ENCODE results near the gene TDRD7.
A peak's percentile ranks its signal among the peaks of the same experiment; 100 is the strongest.
"Not testable (repeated sequence)": the region's sequence is repeated elsewhere in the genome, so short reads cannot be mapped to it uniquely, and the experiment has no call there.

TDRD7 gene

DNA sequence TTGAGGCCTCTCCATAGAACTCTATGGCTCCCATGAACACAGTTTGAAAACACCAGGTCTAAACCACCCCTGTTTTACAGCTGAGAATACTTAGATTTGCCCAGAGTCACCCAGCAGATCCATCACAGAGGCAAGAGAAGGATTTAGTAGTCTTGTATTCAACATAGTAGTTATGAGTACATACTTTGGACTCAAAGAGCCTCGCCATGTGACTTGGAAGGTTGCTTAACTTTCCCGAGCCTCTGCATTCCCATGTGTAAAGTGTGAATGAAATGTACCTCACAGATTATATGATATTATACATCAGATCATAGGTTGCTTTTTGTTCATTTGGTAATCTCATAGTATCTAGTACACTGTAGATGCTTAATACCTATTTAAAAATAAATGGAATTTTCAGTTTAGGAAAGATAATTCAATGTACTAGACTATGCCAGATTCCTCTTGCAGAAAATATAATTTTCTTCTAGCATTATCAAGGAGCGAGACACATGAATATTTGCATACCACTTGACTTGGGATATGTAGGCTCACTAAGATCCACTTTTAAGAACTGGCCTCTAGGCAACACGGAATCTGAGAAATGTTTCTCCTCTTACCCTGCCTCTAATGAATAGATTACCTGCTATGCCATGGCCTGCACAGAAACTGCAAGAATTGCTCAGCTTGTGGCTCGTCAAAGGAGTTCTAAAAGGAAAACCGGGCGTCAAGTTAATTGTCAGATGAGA lies 18.6 kb downstream of the TDRD7 start:
- DNase-seq: no peak

DNA sequence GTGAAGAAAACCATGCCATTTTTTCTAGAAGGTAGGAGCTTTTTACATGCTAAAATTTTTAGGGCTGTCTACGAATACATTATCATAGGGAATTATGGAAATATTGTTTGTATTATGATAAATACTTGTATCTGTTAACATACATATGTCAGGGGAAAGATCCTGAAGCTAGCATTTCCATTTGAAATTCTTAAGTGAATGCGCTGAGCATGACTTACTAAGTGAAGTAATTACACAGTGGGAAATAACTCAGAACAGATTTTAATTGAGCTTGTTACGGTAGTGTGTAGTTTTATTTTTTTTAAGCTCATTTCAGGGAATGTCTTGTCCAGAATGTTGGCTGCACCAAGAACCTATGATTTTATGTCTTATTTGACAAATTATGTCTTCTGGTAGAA lies 19.1 kb downstream of the TDRD7 start:
- no peak for DNase-seq

DNA sequence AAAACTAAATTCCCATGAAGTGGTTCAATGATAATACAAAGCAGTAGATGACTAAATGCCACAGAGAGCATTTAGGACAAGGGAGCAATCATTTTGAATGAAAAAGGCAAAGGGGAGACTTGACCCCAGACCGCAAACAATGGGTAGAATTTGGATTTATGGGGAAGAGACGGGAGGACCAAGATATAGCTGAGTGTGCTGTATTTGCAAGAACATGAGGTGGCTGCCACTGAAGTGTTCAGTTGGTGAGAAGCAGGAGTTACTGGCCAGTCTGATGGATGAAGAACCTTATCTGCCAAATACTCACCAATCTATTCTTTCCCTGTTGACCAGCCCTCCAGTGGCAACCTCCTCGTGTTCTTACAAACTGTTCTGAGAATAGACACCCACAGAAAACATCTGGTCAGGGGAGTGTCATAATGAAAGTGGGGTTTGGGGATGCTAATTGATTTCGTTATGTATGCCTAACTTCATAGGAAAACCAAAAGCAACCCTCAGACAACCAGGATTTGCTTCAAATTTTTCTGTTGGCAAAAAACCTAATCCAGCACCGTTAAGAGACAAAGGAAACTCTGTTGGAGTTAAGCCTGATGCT lies 19.8 kb downstream of the TDRD7 start:
- DNase-seq: no peak

DNA sequence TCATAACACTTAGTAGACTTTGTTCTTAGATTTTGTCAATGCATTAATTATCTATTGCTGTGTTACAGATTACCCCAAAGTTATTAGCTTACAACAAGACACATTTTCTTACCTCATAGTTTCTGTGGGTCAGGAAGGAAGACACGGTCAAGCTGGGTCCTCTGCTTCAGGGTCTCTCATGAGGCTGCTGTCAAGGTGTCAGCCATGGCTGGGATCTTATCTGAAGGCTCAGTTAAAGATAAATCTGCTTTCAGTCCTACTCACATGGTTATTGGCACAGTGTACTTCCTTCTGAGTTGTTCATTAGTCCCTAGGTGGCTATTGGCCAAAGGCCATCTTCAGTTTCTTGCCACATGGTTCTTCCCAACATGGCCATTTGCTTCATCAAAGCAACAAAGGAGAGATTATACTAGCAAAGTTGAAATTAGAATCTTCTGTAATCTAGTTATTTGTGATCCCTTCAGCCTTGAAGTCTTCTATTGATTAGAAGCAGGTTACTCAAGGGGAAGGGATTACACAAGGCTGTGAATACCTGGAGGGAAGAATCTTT lies 25.2 kb downstream of the TDRD7 start:
- no peak for DNase-seq

DNA sequence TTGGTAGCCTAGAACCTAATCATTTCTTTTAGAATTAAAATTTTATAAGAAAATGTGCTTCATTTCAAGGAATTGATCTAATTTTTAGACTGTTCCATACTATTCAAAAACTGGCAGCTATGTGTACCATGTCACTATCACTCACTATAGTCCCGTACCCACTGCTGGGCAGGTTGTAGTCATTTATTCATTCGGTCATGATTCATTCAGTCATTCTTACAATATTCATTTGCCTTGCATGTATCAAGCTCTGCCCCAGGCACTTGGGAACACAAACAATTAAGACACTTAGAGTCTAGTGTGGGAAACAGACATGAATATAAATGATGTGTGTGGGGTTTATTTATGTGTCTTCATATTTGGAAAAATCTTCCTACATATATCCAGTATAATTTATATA lies 26.4 kb downstream of the TDRD7 start:
- DNase-seq: no peak

DNA sequence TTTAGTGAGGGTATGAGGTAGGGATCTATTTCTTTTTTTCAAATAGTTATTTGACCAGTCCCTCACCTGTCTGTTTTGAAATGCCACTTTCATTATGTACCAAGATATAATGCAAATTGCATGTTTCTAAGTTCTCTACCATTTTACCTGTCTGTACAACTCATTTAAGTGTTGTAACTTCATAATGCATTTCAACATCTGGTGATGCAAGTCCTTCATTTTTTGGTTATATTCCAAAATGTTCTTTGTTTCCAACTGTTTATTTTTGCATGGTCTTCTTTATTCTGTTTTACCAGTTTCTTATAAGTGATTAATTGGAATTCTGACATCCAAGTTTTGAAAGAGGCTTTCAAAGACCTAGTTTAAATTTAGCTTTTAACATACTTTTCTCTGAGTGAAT lies 26.8 kb downstream of the TDRD7 start:
- DNase-seq: no peak

DNA sequence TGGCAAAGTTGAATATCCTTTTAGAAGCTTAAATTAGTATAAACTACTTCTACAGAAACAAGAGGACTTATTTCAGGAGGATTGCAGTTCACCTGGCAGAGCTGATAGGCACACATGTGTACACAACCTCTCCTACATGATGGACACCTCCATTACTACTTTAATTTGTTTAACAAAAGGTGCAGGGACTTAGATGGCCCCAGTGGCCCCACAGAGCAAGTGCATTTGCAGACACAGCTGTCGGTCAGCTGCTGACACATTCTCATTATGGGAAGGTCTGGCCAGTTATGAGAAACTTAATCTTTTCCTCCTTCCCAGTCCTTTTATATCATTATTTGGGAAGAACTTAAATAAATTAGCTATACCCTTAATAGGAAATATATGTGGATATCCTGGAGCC lies 28.3 kb downstream of the TDRD7 start:
- DNase-seq: no peak

DNA sequence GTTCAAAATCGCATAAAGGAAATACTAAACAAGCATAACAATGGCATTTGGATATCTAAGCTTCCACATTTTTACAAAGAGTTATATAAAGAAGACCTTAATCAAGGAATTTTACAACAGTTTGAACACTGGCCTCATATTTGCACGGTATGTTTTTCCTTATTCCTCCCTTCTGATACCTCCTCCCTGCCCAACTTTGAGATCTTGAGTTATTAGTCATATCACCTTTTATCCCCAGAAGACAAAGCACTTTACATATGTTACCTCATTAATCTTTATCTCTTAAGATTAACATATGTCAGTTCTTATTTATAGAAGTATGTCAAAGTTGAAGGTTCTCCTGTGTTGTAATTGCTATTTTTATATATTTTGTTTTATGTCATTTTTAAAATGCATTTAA lies 29.8 kb downstream of the TDRD7 start:
- no peak for DNase-seq

DNA sequence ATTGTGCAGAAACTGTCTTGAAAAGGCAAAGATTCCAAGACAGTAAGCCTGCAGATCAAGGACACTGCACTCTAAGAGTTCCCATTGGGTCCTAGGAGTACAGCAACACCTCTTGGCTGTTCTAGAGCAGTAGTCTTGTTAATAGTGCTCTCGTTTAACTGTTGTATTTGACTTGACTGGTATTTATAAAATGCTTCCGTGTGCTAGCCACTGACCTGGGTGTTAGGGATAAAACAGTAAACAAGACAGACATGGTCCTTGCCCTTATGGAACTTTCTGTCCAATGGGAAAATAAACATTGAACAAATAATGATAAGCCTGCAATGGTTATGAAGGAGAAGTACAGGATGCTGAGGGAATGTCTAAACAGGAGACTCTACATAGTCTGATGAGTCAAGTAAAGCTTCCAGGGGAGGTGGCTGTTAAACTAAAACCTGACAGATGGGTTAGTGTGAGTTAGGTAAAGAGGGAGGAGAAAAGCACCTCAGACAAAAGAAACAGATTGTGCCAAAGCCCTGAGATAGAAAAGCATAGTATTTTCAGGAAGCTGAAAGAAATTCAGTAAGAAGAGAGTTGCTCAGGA lies 33.3 kb downstream of the TDRD7 start:
- DNase-seq: no peak

DNA sequence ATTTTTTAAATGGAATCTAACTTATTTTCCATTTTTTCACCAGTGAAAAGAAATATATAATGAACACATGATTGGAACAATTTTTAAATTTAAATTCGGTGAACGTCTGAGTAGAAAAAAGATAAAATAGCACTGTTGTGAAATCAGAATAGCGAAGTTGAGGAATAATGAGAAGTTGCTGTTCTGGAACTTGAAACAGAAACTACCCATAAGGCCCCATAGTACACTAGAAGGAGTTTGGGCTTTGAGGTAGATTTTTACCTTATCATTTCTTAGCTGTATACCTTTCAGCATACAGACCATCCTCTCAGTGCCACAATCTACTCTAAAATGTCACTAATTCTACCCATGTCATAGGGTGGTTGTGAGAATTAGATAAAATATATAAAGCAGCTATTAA lies 35.1 kb downstream of the TDRD7 start:
- DNase-seq: no peak

DNA sequence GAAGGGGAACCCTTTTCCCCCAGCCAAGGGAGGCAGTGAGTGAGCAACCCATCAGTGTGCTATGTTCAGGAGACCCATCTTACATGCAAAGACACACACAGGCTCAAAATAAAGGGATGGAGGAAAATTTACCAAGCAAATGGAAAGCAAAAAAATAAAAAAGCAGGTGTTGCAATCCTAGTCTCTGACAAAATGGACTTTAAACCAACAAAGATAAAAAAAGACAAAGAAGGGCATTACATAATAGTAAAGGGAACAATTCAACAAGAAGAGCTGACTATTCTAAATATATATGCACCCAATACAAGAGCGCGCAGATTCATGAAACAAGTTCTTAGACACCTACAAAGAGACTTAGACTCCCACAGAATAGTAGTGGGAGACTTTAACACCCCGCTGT lies 41.7 kb downstream of the TDRD7 start:
- DNase-seq: not testable (repeated sequence)

DNA sequence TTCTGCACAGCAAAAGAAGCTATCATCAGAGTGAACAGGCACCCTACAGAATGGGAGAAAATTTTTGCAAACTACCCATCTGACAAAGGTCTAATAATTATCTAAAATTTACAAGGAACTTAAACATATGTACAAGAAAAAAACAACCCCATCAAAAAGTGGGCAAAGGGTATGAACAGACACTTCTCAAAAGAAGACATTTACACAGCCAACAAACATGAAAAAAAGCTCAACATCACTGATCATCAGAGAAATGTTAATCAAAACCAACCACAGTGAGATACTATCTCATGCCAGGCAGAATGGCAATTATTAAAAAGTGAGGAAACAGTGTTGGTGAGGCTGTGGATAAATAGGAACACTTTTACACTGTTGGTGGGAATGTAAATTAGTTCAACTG lies 44.9 kb downstream of the TDRD7 start:
- DNase-seq: not testable (repeated sequence)

DNA sequence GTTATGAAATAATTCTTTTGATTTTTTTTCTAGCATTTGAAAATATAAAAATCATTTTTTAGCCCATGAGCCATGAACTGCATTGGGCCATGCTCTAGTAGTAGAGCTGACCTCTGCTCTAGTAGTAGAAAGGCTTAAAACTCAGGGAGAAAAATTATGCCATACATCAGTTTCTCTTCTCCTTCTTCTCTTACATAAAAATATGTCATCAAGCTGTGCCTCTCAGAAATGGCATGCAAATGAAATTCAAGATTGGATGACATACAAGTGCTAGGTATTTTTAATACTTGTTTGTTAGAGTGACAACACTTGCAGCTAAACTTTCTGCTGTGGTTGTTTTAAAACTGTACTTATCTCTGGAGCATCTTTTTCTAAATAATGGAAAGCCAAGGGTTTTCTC lies 47.4 kb downstream of the TDRD7 start:
- DNase-seq: no peak

DNA sequence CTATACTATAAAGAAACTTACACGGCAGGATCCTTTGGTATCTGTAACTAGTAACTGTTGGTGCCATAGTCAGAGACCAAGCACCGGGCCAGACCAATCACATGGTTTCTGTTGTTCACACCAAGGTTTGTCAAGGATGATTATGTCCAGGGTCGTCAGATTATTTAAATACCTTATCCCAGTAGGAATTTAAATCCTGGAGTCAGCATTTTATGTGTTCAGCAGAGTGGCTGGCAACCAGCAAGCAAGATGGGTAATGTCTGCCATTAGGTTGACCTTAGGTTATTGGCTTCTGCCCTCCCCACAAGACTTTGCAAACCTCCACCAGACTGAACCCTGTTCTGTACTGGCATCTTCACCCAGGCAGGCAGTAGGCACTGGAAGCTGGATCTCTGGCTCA lies 50.3 kb downstream of the TDRD7 start:
- no peak for DNase-seq

DNA sequence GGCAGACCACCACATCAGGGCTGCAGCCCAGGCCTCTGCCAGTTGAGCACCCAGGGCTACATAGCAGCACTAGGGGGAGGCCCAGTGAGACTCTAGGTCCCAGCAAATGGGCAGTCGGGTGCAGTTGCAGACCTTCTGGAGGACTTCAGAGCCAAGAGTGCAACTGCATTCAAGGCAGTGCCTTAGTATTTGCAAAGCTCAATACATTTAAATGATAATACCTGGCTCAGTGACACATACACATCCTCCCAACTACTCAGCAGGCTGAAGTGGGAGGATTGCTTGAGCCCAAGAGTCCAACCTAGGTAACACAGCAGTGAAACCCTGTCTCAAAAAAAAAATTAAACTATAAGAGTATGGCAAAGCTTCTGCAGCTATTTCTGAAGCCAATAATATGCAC lies 51.0 kb downstream of the TDRD7 start:
- no peak for DNase-seq

DNA sequence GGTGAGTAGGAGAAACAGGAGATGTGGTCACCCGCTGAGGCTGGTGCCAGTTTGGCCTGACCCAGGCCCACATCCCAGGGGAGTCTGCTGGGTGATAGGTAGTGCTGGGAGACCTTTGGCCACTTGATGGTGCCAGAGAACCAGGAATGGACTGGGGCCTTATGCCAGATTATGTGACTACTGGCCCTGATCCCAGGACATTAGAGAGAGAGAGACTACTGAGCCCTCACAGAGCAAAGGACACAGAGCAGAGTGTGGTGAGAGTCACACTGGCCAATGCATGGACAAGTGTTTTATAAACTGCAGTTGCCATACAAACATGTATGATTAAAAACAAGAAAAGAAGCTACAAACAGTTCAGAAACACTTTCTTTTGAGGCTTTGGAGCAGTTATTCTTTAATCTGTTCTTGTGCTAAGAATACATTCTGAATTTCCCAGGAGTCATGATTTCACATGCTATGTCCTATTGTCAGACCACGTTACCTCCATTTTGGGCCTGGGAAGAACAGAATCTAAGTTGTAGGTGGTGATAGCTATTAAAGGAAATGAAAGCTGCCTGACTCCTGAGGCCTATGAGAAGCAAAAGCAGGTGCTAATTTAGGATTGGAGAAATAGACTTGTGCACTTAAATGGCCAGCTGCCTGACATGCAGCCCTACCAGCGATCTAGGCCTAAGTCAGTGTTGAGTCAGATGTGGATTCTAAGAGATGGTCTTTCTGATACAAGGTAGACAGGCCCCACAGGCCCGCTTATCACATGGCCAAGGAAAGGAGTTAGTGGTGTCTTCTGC lies 57.0 kb downstream of the TDRD7 start:
- DNase-seq: peak; percentile 59

DNA sequence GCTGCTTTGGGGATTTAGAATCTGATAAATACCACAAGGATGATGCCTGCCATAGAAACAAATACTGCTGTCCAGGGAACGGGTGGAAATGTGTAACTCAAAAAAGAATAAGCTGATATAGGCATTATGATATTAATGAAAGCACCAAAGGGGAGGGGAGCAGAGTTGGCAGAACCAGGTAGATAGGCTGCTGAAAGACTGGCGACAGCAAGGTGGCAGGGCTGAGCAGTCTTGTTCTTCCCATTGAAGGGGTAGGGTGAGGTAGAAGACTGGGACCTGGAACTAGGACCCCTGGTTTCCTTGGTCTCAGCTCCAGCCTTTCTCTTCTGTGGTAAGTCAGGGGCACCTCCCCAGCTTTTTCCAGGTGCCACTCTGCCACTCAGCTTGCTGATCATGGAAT lies 58.2 kb downstream of the TDRD7 start:
- DNase-seq: no peak

DNA sequence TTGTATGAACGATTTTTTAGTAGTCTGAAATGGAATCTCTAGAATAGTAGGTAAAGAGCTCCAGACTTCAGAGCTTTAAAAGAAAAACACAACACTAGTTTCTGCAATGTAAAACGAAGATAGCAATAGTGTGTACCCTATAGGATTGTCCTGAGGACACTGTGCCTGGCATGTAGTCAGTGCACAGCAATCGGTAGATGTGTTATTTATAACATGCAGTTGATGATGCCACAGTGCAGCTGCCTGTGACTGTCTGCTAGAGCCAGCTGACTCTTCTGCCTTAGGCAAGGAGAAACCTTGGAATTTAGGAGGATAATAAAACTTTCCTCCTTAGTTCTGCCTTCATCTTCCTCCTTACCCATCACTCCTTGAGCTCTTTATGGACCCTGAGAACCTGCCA lies 61.8 kb downstream of the TDRD7 start:
- no peak for DNase-seq

DNA sequence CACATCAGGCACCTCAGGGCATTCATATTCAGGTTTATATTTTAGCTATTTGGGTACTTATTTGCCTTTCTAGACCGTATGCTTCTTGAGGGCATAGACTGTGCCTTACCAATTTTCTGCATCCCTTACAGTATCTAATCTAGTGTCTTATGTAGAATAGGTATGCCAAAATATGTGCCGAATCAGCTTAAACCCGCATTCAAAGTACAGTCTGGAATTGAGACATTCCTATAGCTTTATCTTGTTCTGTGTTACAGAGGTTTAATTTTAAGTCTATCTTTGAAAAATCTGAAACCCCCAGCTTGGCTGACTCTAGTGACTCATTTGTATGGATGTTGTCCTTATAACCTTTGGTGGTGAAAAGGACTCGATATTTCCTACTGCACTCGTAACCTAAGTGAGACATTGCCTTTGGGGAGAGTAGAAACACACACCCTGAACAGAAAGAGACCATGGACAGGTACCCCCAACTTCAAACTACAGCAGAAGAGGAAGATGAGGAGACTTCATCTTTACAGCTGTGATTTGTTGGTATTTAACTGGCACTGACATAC lies 62.6 kb downstream of the TDRD7 start:
- no peak for DNase-seq

DNA sequence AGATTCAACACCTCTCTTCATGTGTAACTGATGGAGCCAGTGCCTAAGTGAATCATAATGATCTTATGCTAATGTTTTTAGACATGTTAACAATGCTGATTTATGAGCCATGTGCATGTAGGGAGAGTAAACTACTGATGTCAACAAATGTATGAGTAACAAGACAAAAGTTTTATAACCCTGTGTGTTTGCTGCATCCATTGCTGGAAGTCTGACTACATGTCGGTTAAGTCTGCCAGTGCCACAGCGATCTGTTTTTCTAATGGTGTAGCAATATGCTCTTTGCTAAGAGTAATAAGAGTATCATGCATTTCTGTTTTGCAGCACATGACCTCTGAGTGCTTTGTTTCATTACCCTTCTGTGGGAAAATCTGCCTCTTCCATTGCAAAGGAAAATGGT lies 63.2 kb downstream of the TDRD7 start:
- no peak for DNase-seq

DNA sequence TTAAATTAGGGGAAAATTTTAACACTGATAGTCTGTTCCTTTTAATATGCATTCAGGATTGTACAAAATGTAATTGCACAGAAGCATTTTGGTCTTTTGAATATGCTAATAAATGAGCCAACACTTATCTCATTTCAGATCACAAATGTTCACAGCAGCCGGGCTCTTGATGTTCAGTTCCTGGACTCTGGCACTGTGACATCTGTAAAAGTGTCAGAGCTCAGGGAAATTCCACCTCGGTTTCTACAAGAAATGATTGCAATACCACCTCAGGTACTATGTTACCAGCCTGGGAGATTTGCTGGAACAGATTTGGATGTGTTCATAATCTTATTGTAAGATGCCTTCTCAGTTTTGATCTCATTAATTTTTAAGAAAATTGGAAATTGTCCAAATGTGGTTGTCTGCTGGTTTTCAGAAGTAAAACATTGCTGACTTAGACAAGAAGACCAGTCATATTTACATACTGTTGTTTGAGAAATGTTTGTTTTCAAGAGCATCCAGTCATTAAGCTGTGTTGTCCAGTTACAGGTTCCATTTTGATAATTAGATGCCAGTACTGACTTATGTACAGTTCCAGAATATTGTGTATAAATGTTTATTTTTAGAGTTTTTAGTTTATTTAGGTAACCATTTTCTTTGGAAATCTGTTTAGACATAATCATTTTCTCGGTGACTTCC lies 66.5 kb downstream of the TDRD7 start:
- no peak for DNase-seq

DNA sequence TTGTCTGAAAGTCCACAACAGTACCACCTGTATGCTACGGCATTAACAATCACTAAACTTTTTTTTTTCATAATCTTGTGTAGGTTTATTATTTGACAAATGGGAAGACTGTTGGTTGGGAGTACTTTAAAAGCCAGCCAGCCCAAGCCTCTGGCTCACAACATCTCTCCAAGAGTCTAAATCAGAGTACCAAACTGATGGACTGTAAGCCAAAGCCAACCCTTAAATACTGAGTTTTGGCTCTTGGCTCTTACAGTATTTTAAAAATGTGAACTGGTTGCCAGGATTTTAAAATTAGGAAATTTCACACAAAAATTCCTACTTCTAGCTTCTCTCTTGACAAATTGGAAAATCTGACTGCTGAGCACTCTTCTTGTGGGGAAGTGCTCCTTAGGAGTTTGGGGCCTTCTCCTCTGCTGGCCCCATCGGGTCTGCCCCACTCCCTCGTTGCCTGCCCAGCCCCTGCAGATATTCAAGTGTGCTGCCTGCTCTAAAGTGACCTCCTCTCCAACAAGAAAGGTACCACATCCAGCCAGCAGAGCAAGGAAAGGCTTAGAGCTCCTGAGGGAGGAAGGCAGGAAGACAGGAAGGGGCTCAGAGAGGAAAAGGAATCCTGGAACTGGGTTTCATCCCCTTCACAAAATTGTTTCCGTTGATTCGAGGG lies 67.7 kb downstream of the TDRD7 start:
- no peak for DNase-seq

Data from NCI-H2029 treated with DMSO at 0.1 percent for 48 hours (cell line).